ENCODE results near the gene GBP5.

The GBP5 gene

DNA sequence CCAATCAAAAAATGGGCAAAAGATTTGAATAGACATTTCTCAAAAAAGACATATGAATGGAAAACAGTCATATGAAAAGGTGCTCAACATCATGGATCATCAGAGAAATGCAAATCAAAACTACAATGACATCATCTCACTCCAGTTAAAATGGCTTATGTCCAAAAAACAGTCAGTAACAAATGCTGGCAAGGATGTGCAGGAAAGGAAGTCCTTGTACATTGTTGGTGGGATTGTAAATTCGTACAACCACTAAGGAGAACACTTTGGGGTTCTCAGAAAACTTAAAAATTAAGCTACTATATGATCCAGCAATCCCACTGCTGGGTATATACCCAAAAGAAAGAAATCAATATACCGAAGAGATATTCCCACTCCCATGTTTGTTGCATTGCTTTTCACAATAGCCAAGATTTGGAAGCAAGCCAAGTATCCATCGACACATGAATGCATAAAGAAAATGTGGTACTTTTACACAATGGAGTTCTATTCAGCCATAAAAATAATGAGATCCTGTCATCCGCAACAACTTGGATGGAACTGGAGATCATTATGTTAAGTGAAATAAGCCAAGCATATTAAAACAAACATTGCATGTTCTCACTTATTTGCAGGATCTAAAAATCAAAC lies 17.9 kb downstream of the GBP5 start:
- Mint-ChIP-seq H3K4me1 (peaks cover 56% of the 10 kb centered on the region), H3K9me3 (peaks cover 5% of the 10 kb centered on the region), H3K27me3 (no peaks in the 10 kb centered on the region), H3K27ac (ENCODE audit: low read depth) (no peak overlapping the region), H3K4me3 (no peak overlapping the region), H3K36me3 (ENCODE audit: insufficient read depth) (peaks cover 3% of the 10 kb centered on the region)
- DNase-seq (ENCODE audit: low spot score in 2 of 2): no peak
- no peak for ATAC-seq (replicated peaks; ENCODE audit: extremely low read depth, poor library complexity, severe bottlenecking)

DNA sequence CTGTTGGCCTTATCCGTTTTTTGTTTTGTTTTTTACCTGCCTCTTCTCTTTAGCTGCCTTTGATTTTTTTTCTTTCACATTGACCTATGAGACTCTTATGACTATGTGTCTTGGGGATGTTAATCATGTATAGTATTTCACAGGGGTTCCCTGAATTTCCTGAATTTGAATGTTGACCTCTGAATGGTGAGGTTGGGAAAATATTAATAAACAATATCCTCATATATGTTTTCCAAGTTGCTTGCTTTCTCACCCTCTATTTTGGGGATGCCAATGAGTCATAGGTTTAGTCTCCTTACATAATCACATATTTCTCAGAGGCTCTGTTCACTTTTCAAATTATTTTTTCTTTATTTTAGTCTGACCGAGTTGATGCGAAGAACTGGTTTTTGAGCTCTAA lies 29.6 kb downstream of the GBP5 start:
- Mint-ChIP-seq H3K27ac (ENCODE audit: low read depth) (no peak overlapping the region), H3K36me3 (ENCODE audit: insufficient read depth) (peaks cover 2% of the 10 kb centered on the region), H3K4me1 (peaks cover 26% of the 10 kb centered on the region), H3K4me3 (no peak overlapping the region), H3K27me3 (no peaks in the 10 kb centered on the region), H3K9me3 (peaks cover 10% of the 10 kb centered on the region)
- DNase-seq (ENCODE audit: low spot score in 2 of 2): no peak
- ATAC-seq (replicated peaks; ENCODE audit: extremely low read depth, poor library complexity, severe bottlenecking): no peak

Measured in central memory CD8-positive, alpha-beta T cell (primary cell).